NB4 (cell line): ENCODE data around the gene PSMA7.

Experiments used
- CTCF ChIP-seq: IDR thresholded peaks from one replicate; pipeline ENCODE4 v1.5.1; 2012; ENCODE audit warnings: low read depth, low read length
- MYC ChIP-seq: IDR thresholded peaks from 2 replicates; pipeline ENCODE4 v1.6.1; 2011; ENCODE audit warnings: low read depth, low read length
- POLR2A ChIP-seq: IDR thresholded peaks from 2 replicates; pipeline ENCODE4 v1.6.1; 2011; ENCODE audit warnings: mild to moderate bottlenecking; ENCODE audit not compliant: insufficient read length; ENCODE audit errors: extremely low read depth

GRCh38 chr20:62116558-62117361 lies 26.4 kb downstream of the PSMA7 start:
- TF ChIP-seq POLR2A (no peak), CTCF (no peak), MYC (no peak)
